GM21737 (cell line): Measurements from ENCODE around the gene SIK1.
A peak's percentile ranks its signal among the peaks of the same experiment; 100 is the strongest.
"Not testable (repeated sequence)": the region's sequence is repeated elsewhere in the genome, so short reads cannot be mapped to it uniquely, and the experiment has no call there.

Experiments used
- ATAC-seq: cut with Tn5 transposase; IDR thresholded peaks from one replicate; pipeline ENCODE4 v1.9.1; 2021; ENCODE audit warnings: mild to moderate bottlenecking, moderate library complexity; ENCODE audit not compliant: unreplicated experiment

SIK1 gene

DNA sequence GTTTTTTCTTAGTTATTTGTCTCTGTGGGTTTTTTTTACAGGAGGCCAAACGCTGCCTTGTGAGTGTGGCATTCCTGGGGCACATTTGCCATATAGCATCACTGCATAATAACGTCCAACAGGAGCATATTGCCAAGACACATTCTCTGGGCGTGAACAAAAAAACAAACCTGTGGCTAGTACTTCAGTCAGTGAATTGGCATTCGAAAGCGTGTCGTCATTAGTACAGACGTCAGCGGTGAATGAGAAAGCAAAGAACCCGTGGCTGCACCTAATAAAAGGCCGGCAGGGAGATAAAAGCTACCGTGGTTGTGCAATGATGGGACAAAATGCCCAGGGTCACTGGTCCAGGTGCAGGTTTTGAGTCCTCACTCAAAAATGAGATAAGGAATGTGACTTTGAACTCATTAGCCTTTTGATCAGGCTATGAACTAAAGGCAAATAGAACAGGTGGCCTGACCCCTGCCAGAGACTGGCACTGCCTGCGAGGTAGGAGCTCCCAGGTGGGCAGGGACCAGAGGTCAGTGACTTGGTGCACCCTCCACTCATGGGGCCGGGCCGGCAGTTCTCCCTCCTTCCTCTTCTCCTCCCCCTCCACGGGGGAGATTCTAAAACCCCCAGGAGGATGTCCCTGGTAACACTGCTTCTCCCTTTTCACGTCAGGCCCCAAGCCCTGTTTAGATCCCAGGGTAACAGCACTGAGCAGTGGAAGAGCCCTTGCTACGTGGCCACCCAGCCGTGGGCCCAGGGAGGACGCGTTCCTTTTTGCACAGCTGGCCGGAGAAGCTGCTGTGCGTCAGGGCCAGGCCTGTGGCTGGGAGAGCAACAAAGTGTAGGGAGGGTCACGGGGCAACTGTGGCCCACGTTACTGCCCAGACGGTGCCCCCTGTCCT lies 14.2 kb upstream of the SIK1 start:
- not testable (repeated sequence) for ATAC-seq

DNA sequence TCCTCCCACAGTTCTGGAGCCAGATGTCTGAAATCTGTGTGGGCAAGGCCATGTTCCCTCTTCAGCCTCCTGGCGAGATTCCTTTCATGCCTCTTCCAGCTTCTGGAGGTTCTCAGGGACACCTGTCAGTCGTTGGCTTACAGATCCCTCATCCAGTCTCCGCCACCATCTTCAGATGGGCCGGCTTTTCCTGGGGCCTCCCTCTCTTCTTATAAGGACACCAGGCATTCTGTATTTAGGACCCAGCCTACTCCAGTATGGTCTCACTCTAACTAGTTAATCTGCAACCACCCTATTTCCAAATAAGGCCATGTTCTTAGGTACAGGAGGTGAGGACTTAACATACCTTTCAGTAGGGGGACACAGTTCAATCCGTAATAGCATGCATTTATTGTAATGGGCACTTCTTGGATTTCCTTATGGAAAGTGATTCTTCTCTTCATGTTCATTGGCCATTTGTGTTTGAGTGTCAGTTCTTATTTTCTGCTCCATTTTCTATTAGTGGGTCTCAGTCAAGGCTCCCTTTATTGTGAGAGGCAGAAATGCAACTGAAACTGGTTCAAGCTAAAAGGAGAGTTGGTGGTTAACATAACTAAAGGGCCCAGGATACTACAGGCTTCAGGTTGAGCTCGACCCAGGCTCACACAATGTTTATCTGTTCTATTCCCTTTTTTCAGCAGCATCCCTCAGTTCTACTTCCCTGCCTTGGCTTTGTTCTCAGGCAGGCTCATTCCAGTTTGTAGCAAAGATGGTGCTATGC lies 12.6 kb upstream of the SIK1 start:
- ATAC-seq, result not testable (repeated sequence)

DNA sequence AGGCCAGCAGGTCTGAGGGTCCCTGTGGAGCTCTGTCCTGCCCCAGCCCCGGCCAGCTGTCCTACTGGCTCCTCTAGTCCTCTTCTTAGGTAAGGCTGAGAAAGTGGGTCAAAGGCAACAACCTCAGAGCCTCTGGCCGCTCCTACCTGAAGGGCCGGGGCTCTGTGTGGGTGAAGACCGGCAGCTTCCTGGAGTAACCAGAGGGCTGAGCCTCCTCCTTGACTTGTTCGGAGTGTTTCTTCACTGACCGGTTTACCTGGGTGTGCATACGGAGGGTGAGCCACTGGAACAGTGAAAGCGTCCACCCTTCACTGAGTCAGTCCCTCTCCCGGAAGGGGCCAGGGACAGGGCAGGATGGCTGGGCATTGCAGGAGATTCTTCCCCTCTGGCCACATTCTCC lies 9.3 kb upstream of the SIK1 start:
- ATAC-seq, result not testable (repeated sequence)

DNA sequence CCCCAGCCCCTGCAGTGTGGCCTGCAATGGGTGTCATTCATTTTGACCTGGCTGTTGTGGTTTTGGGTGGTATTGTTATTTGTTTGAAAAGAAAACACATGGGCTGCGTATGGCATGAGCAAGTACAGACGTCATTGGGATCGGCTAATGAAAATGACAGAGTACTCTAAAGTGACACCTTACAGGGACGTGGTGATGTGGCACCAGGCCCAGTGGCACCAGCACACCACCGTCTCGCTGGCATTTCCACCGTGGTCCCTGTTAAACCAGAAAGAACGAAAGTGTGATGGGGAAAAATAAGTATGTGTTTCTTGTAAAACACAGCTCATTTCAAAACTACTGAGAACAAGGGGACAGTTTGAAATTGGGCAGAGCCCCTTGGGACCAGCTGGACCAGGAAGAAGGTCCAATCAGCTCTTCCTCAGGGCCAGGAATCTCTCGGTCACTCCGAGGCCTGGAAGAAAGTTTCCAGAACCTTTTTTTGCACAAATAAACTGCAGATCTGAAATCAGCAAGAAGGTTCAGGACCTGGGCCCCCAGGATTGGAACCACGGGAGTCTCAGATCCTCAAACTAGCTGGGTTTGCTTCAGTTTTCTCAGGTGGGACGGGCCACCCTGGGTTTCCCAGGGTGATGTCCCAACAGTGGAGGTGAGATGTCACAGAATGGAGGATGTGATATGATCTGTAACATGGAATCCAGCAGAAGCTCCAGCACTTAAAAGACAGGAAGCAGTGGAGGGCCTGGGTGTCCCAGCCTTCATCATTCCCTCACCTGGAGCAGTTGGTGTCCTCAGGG lies 6.6 kb upstream of the SIK1 start:
- ATAC-seq, result not testable (repeated sequence)

DNA sequence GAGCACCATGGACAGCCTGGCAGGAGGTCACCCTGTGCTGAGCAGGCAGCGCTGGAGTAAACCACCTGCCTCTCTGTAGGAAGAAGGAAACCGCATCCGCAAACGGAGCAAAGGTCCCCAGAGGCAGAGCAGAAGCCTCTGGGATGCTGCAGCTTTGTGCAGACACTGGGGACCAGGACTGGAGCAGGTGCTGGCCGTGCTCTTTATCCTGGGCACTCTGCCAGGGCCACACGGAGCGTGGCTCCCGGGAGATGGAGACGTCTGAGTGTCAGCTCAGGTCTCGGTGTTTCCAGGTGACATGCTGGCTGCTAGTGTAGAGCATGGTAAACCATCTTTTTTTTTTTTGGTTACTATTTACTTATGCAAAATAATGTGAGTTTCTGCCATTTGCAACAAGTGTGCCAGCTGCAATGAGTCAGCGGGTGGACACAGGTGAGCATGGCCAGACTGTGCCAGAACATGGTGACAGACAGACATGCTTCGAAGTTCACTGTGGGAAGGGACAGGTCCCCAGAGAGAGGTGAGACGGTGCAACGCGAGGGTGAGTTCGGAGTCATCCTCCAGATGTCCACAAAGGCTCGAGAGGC lies 4.0 kb upstream of the SIK1 start:
- ATAC-seq, result not testable (repeated sequence)

DNA sequence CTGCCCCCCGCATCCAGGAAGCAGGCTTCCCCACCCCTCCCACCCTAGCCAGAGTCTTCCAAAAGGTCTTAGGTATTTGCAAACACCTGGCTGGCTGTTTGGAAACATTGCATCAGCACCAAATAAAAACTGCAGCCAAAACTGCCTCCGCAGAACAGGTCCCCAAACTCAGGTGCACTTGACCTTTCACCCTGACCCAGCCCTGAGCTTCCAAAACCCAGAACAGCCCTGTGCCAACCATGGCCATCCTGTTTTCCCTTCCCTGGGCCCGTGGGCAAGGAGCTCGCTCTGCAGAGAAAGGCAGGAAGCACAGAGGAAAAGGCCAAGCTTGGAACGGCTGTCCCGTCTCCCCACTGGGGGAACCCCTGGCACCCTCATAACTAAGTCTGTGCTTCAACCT lies 2.0 kb upstream of the SIK1 start:
- ATAC-seq, result not testable (repeated sequence)

DNA sequence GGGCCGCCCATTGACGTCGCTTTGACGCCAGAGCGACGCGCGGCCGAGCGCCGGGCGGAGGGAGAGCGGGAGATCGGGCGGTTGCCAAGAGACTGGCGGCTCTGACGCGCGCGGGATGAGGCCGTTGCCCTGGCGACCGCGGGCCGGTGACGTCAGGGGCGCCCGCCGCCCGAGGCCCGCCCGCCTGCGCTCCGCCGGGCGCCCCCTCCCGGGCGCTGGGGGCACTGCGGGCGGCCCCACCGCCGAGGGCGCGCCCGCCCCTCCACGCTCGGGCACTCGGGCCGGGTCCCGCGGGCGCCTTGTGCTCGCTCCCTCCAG lies 270 bp upstream of the SIK1 start:
- peak; percentile 75 for ATAC-seq

DNA sequence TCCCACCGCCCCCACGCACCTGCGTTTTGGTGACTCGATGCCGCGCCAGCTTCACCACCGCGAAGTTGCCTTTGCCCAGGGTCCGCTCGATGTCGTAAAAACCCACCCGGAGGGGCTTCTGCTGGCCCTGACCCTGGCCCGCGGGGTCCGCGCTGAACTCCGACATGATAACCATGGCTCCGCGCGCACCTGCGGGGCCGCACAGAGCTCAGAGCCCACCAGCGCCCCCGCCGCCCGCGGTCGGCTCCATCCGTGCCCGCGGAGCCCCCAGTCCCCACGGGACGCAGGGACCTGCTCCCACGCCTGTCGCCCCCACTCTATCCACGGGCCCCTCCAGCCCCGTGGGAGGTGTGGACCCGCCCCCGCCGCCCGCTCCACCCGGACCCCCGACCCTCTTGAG lies 927 bp downstream of the SIK1 start:
- ATAC-seq, result not testable (repeated sequence)

DNA sequence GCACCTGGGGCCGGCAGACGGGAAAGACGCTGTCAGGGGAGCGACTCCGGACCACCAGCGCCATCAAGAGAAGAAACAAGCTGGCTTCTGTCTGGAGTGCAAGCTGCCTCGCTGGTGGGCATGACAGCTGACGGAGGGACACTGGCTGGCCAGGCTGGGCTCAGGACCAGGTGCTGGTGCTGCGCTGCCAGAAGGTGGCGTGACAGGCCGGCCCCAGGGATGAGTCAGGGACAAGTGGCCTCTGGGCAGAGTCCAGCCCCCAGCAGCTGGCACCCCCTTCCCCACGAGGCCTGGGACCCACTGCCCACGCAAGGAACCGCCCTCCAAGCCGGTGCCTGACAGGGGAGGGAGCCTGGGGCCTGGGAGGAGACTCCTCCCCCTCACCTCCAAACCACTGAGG lies 7.5 kb downstream of the SIK1 start:
- ATAC-seq, result not testable (repeated sequence)

DNA sequence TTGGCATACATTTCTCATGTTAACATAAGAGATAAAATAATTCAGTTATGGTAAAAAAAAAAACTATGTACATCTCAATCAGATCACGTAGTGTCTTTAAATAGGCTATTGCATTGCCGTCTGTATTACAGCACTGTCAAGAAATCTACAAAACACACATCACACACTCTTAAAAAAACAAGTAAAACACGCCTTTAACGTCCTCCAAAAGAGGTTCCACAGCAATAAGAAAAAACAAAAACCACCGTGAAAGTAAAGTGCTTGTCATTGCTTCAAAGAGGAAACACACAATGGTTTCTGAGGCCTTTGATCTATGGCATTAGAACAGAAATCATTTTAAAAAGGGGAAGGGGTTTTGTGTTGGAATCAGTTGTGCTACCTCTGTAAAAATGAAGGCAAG lies 12.4 kb downstream of the SIK1 start:
- ATAC-seq, result not testable (repeated sequence)

DNA sequence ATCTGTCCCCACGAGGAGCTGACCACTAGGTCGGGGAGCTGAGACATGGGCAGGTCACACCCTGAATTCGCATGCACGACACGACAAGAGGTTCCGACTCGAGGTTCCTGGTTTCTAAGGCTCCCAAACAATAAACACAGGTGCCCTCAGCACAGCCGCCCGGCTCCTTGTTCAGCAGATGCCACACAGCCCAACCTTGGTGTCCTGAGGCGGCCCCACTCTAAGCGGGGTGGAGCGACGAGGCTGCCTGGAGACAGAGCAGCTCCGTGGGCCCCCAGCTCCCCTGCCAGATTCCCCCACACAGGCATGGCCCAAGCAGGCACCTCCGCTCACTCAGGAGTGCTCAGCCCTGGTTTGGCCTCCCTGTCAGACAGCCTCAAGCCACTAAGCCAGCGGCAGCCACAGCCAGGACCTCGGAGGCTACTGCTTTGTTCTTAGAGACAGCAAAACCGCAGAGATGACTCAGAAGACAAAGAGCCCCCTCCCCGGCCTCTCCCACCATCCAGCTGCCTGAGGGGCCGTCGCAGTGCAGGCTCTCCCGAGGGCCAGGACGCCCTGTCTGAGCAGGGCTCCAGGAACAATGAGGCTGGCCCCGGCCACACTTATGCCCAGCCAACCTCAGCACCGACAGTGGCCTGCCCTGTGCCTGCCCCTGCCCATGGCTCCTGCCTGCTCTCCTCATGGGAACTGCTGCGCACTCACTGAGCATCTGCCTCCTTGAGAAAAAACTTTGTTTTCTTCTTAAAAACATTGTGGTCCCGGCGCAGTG lies 14.7 kb downstream of the SIK1 start:
- not testable (repeated sequence) for ATAC-seq

DNA sequence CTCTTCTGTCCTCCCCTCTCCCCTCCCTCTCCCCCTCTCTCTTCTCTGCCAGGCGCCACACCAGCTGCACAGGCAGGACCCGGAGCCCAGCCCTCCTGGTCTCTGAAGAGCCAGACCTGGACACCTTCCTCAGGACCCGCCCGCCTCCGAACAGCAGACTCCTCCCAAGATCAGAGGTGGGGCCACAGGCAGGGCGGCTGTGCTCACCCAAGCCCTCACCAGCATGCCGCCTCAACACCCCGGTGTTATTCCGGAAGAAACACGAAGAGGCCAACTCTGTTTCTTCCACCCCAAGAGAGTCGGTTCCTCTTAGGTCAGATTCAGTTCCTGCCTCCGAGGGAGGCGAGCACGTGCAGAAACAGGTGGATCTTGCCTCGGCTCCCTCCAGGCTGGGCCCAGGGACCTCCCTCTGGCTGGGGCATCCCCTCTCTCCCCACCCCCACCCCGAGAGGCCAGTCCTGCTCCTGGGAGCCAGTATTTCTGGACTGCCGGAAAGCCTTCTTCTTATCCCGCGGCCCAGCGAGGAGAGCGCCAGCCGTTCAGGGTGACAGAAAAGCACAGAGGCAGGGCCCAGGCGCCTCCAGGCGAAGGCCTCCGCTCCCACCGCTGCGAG lies 16.4 kb downstream of the SIK1 start:
- not testable (repeated sequence) for ATAC-seq

DNA sequence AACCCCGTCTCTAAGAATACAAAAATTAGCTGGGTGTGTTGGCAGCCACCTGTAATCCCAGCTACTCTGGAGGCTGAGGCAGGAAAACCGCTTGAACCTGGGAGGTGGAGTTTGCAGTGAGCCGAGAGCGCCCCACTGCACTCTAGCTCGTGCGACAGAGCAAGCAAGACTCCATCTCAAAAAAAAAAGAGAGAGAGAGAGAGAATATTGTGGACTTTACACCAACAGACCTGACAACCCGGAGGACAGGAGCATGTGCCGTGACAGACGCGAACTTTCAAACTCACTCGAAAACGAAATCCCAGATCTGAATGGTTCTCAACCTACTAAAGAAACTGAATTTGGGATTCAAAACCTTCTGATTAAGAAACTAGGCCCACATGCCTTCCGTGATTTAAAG lies 19.8 kb downstream of the SIK1 start:
- ATAC-seq, result not testable (repeated sequence)

DNA sequence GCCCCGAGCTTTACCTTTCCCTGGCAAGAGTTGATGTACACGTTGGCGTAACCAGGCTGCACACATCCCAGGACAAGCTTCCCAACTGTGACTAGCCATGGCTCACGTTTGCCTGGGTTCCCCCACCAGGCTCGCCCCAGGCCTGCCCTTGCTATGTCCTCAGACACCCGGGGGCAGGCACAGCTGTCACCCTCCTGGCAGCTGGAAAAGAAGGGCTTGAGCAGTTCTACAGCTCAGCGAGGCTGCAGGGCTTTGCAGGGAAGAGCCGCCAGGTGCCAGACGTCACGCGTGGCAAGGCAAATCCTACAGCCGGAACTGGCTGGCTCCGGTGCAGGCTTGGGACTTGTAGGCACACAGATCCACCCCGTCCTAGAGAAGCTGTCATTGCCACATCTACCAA lies 22.5 kb downstream of the SIK1 start:
- not testable (repeated sequence) for ATAC-seq

DNA sequence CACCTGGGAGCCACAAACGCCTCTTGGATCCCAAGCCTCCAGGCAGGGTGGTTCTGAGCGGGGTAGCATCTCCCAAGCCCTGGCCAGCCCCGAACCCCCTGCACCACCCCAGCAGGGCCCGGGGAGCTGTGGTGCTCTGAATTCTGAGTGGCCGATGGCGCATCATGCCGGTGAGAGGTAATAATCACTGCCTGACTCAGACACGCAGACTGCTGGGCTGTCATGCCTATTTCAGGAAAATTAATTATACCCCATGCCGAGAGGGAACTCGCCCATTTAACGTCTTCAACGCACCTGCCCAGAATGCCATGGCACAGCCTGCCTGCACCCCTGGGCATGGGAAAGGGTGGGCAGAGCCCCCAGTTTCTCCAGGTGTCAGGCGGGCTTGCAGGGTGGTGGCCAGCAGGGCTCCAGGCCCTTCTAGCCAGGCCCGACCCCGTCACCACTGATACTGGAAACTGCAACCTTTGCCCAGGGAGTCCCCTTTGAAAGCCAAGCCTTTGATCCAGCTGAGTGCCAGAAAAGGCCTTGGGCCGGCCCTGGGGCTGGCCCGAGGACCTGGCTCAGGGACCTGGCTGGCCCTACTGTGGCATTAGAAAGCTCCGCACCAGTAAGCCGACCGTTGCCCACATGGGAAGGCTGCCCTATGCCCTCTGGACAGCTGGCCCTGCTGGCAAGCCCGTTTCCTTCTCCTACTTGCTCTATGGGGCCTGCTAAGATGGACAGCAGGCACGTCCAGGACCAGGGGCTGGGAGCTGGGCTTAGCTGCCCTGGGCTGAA lies 23.1 kb downstream of the SIK1 start:
- ATAC-seq, result not testable (repeated sequence)

DNA sequence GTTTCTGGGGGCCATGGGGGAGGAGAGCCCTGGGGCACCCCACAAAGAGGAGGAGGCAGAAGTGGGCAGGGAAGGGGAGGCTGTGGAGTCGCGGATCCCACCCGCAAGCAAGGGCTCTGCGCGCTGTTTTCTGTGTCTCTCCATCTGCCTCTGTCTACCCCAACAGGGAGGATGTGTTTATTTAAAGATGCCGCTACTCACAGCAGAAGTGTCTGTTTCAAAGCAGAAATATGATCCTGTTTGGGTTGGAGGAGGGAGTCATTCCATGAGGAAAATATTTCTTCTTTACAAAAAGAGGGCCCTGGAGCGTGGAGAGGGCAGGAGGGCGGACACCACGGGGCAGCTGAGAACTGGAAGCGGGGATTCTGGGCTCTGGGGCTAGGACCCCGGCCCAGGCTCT lies 25.8 kb downstream of the SIK1 start:
- not testable (repeated sequence) for ATAC-seq

DNA sequence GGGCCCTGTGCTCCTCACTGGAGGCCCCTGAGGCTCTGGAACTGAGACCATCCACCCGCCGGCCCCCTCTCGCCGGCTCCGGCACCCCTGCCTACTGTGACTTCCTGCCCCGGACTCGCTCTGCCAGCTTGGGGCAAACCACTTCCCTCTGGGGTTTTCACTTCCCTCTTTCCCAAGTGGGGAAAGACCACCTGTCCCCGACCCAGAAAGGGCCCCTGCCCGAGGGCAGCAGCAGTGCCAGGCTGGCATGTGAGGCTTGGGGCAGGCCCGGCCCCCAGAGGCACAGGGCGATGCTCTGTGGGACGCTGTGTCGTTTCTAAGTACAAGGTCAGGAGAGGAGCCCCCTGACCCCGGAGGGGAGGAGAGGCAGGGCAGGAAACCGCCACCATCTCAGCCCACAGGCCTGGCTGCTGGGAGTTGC lies 27.3 kb downstream of the SIK1 start:
- not testable (repeated sequence) for ATAC-seq

DNA sequence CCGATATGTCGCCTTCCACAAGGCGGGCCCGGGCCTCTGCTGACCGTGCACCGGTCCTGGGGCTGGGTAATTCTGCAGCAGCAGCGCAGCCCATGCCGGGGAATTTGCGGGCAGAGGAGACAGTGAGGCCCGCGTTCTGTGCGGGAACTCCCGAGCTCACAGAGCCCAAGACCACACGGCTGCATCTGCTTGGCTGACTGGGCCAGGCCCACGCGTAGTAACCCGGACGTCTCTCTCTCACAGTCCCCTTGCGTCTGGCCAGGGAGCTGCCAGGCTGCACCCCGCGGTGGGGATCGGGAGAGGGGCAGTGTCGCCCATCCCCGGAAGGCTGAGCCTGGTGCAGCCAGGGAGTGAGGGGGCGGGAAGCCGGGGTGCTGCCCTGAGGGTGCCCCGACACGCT lies 27.8 kb downstream of the SIK1 start:
- not testable (repeated sequence) for ATAC-seq

DNA sequence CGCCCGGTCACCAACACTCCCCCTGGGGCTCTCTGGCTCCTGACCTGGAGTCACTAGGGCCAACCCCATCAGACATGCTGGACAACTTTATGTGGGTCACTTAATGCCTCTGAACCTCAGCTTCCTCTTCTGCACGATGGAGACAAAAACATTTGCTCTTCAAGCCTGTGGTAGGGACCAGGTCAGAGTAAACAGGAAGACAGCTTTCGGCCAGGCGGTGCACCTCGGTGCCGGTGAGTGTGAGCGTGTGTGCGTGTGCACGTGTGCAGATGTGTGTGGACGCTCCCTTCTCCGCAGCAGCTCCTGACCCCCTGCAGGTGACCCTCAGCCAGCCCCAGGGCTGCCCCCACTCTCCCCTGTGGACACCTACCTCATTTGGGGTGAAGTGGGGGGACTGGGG lies 28.4 kb downstream of the SIK1 start:
- ATAC-seq, result not testable (repeated sequence)
